GM21423 (cell line): ENCODE measurements around the gene DIAPH2.

Experiments used
- ATAC-seq: cut with Tn5 transposase; IDR thresholded peaks from one replicate; pipeline ENCODE4 v1.9.1; 2021; ENCODE audit warnings: mild to moderate bottlenecking, moderate library complexity; ENCODE audit not compliant: unreplicated experiment

The DIAPH2 gene

GRCh38 chrX:97629597-97629985 is 944.9 kb downstream of the DIAPH2 start:
- no peak for ATAC-seq

- no peak for ATAC-seq
These were observed 949.2 kb downstream of the DIAPH2 start for GRCh38 chrX:97633798-97634197.

- ATAC-seq = no peak
These were observed 952.0 kb downstream of the DIAPH2 start for GRCh38 chrX:97636473-97637140.

GRCh38 chrX:97637289-97637688 is 952.6 kb downstream of the DIAPH2 start:
- no peak for ATAC-seq

GRCh38 chrX:97638621-97639020 is 954.0 kb downstream of the DIAPH2 start:
- ATAC-seq = no peak

- peak; percentile 69 for ATAC-seq
These were observed 954.9 kb downstream of the DIAPH2 start for GRCh38 chrX:97639526-97639925.
